Pancreas (tissue), 10 donors: ENCODE results near the gene CASZ1. TPM values are rescaled to one million over a fixed set of nuclear protein-coding genes. Genes with fewer than 3 reads are reported as not detected.

Experiments used
- ATAC-seq, 4 donors: fragments of 200-7000 bp; cut with Tn5 transposase; one replicate each; pipeline versions ENCODE4 v1.8.0 to v1.9.1; 2020; ENCODE audit warnings: mild to moderate bottlenecking in 4 of 4, moderate library complexity in 4 of 4
- DNase-seq, 6 donors: peaks; one replicate each; pipeline ENCODE4 v3.0.0-alpha.2; 2020
- FAIRE-seq: peaks from 2 replicates; lab custom pipeline; 2012; peaks lifted over from hg19 to GRCh38; lab: Jason Lieb, UNC
- H3K27ac ChIP-seq, 4 donors: fragments of 200-600 bp; sonication (generic); 1 replicate in 3 of 4; 2 replicates in 1 of 4; pipeline versions ENCODE4 v1.5.0 to v1.8.0; 2020
- H3K27me3 ChIP-seq, 4 donors: fragments of 200-600 bp; one replicate each; pipeline ENCODE4 v1.8.0; 2021
- H3K36me3 ChIP-seq, 3 donors: fragments of 200-600 bp; sonication (generic) in 1 of 3; one replicate each; pipeline versions ENCODE4 v1.5.0 to v1.8.0; 2020 to 2021
- H3K4me1 ChIP-seq, 3 donors: fragments of 200-600 bp; one replicate each; pipeline ENCODE4 v1.8.0; 2021
- H3K4me3 ChIP-seq, 4 donors: fragments of 200-600 bp; sonication (generic) in 2 of 4; one replicate each; pipeline versions ENCODE4 v1.5.0 to v1.8.0; 2020 to 2021
- H3K9me3 ChIP-seq, 4 donors: fragments of 200-600 bp; one replicate each; pipeline ENCODE4 v1.8.0; 2021
- CTCF ChIP-seq, 4 donors: fragments of 200-600 bp; sonication (generic) in 3 of 4; IDR thresholded peaks; one replicate each; pipeline versions ENCODE4 v1.5.0 to v1.8.0; 2021; ENCODE audit warnings: antibody characterized with exemption in 4 of 4
- WGBS, 2 donors: extraction: QIAGEN DNeasy Blood & Tissue Kit; methylation state at CpG; one replicate each; pipeline ENCODE4 v1.1.7; 2013; 5-methylcytosine and 5-hydroxymethylcytosine counted together
- intact Hi-C, 3 donors: fragments of 100-400 bp; cut with DNase I; formaldehyde crosslinking; loops; one replicate each; pipeline versions ENCODE4 v1.11.1 to v1.14.2; 2022
- polyA plus RNA-seq, 2 donors: library from polyadenylated mRNA; stranded (reverse); fragments of 200-250 nt; gene quantifications; one replicate each; pipeline ENCODE4 v1.2.3, GENCODE V29; 2013
- total RNA-seq, 6 donors: library from RNA; stranded (reverse); fragmentation: NEBNext Ultra II Directional in 4 of 6; extraction: Animal tissue kit (Norgen Biotek cat#: 25700) in 4 of 6; gene quantifications; one replicate each; pipeline versions ENCODE4 v1.2.1 to v1.2.4, GENCODE V29; 2021 to 2023
- donor health status: healthy with polysubstance abuse.
- donor health status: DM: no; HTN: no; CAD: no; lungs with moderate emphysema.
- donor health status: DM: no; HTN: no; CAD: no.
- donor health status: control.
- donor health status: control.
- donor health status: Bipolar disorder and iron deficiency.
- donor health status: DM: yes; HTN: yes; CAD: no.
- donor health status: DM: no; HTN: no; CAD: no.
- donor health status: DM: no; HTN: no; CAD: no.
- donor health status: DM: yes; HTN: yes; CAD: no.

CASZ1 gene
- total and polyA plus RNA-seq, 8 donors: 6.7 to 18.9 (median 13.8) TPM

- 96 to 97% methylated on average over 10 of the region's 10 CpGs for WGBS, 2 donors
- Histone ChIP-seq H3K27ac (no peak overlapping the region), H3K36me3 (no peaks in the 10 kb centered on the region), H3K4me1 (no peaks in the 10 kb centered on the region), H3K27me3 (no peaks in the 10 kb centered on the region), H3K4me3 (no peak overlapping the region), H3K9me3 (no peaks in the 10 kb centered on the region)
- ATAC-seq (no peak), DNase-seq (no peak), FAIRE-seq (no peak)
- no peak for TF ChIP-seq CTCF (IDR thresholded peaks at IDR 0.05)
- intact Hi-C loops: loop anchor here in 1 of 3 donors (10.0 kb wide), 1 partner anchor 69 kb away; no protein-coding TSS in a partner anchor
These were observed 183.1 kb downstream of the CASZ1 start for GRCh38 chr1:10613340-10613739.

- intact Hi-C loops: loop anchor here in 1 of 3 donors (10.0 kb wide), 1 partner anchor 68 kb away; no protein-coding TSS in a partner anchor
- Histone ChIP-seq H3K4me1 (no peaks in the 10 kb centered on the region), H3K4me3 (no peak overlapping the region), H3K36me3 (no peaks in the 10 kb centered on the region), H3K27me3 (no peaks in the 10 kb centered on the region), H3K9me3 (no peaks in the 10 kb centered on the region), H3K27ac (no peak overlapping the region)
- no peak for TF ChIP-seq CTCF (IDR thresholded peaks at IDR 0.05)
- DNase-seq (no peak), FAIRE-seq (no peak), ATAC-seq (no peak)
- WGBS, 2 donors: 86 to 93% methylated on average over 12 of the region's 12 CpGs
These were observed 183.8 kb downstream of the CASZ1 start for GRCh38 chr1:10612436-10613160.

DNA sequence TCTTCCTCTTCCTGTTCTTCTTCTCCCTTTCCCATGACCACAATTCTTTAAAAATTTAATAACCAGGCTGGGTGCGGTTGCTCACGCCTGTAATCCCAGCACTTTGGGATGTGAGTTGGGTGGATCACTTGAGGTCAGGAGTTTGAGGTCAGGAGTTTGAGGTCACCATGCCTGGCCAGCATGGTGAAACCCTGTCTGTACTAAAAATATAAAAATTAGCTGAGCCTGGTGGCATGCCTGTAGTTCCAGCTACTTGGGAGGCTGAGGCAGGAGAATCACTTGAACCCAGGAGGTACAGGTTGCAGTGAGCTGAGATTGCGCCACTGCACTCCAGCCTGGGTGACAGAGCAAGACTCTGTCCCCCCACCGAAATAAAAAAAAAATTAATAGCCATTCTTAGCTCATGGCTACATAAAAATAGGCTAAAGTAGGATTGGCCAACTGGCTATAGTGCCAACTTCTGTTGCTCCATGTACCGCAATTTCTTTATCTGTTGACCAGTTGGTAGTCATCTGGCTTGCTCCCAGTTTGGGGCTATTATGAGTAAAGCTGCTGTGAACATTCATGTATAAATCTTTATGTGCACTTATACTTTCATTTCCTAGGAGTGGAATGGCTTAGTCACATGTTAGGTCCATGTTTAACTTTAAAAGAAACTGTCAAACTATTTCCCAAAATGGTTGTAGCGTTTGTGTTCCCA, 185.4 kb downstream of the CASZ1 start:
- no peaks in the 10 kb centered on the region for H3K4me1 ChIP-seq
- no peak overlapping the region for H3K4me3 ChIP-seq
- no peaks in the 10 kb centered on the region for H3K27me3 ChIP-seq
- FAIRE-seq: no peak
- DNase-seq: no peak
- H3K36me3 ChIP-seq: no peaks in the 10 kb centered on the region
- no peak overlapping the region for H3K27ac ChIP-seq
- TF ChIP-seq CTCF (IDR thresholded peaks at IDR 0.05): no peak
- ATAC-seq: no peak
- H3K9me3 ChIP-seq: no peaks in the 10 kb centered on the region
- intact Hi-C loops: loop anchor here in 1 of 3 donors (10.0 kb wide), 1 partner anchor 66 kb away; no protein-coding TSS in a partner anchor
- WGBS, 2 donors: 86 to 90% methylated on average over 6 of the region's 6 CpGs

GRCh38 chr1:10608690-10609089, 187.8 kb downstream of the CASZ1 start:
- no peak for TF ChIP-seq CTCF (IDR thresholded peaks at IDR 0.05)
- ATAC-seq: no peak
- no peak for FAIRE-seq
- Histone ChIP-seq H3K36me3 (no peaks in the 10 kb centered on the region), H3K4me3 (no peak overlapping the region), H3K4me1 (no peaks in the 10 kb centered on the region), H3K9me3 (no peaks in the 10 kb centered on the region), H3K27ac (no peak overlapping the region), H3K27me3 (no peaks in the 10 kb centered on the region)
- 92 to 100% methylated on average over 2 of the region's 2 CpGs for WGBS, 2 donors
- no peak for DNase-seq
- intact Hi-C loops: no loop called here
